Right lobe of liver (tissue), 6 donors: ENCODE data around the gene FNDC3B. TPM values are rescaled to one million over a fixed set of nuclear protein-coding genes. Genes with fewer than 3 reads are reported as not detected.

Source experiments
- ATAC-seq, 4 donors: fragments of 200-7000 bp; cut with Tn5 transposase; one replicate each; pipeline ENCODE4 v1.9.1; 2020; ENCODE audit warnings: mild to moderate bottlenecking in 4 of 4, moderate library complexity in 4 of 4
- DNase-seq, 3 donors: peaks; one replicate each; pipeline ENCODE4 v3.0.0-alpha.2; 2020
- H3K27ac ChIP-seq, 3 donors: fragments of 200-600 bp; one replicate each; pipeline ENCODE4 v1.8.0; 2022
- H3K27me3 ChIP-seq, 2 donors: fragments of 200-600 bp; one replicate each; pipeline ENCODE4 v1.8.0; 2022
- H3K36me3 ChIP-seq, 4 donors: fragments of 200-600 bp; sonication (generic) in 1 of 4; one replicate each; pipeline versions ENCODE4 v1.5.1 to v1.8.0; 2017 to 2022; ENCODE audit warnings: control low read depth in 1 of 4
- H3K4me1 ChIP-seq, 4 donors: fragments of 200-600 bp; sonication (generic) in 1 of 4; one replicate each; pipeline versions ENCODE4 v1.5.1 to v1.8.0; 2017 to 2022; ENCODE audit warnings: control low read depth in 1 of 4
- H3K4me3 ChIP-seq, 3 donors: fragments of 200-600 bp; one replicate each; pipeline ENCODE4 v1.8.0; 2022
- H3K9me3 ChIP-seq, 4 donors: fragments of 200-600 bp; sonication (generic) in 1 of 4; one replicate each; pipeline versions ENCODE4 v1.5.1 to v1.8.0; 2017 to 2022; ENCODE audit warnings: control low read depth in 1 of 4
- POLR2A ChIP-seq: fragments of 450-650 bp; IDR thresholded peaks from one replicate; pipeline ENCODE4 v1.6.1; 2017; ENCODE audit warnings: antibody characterized with exemption, mild to moderate bottlenecking
- WGBS: methylation state at CpG from one replicate; pipeline ENCODE4 v1.1.6; 2018; ENCODE audit warnings: low coverage, low lambda C conversion rate; ENCODE audit not compliant: insufficient coverage; ENCODE audit errors: missing lambda C conversion rate; 5-methylcytosine and 5-hydroxymethylcytosine counted together
- intact Hi-C, 2 donors: fragments of 100-400 bp; cut with DNase I; formaldehyde crosslinking; loops; one replicate each; pipeline versions ENCODE4 v1.11.2 to v1.14.1; 2022
- total RNA-seq, 6 experiments: library from RNA; depleted of rRNA in 2 of 6; stranded (reverse); fragments of >200 nt in 2 of 6; fragmentation: NEBNext Ultra II Directional in 3 of 6; extraction: Animal tissue kit (Norgen Biotek cat#: 25700) in 3 of 6; gene quantifications; one replicate each; pipeline versions ENCODE4 v1.1.0 to v1.2.4, GENCODE V29; 2016 to 2023
- TF ChIP-seq, protein P1 (sequence below), 4 donors: fragments of 200-600 bp in 3 of 4; fragments of 450-650 bp in 1 of 4; IDR thresholded peaks; one replicate each; pipeline versions ENCODE4 v1.5.1 to v1.8.0; 2016 to 2022; ENCODE audit warnings: antibody characterized with exemption in 4 of 4, mild to moderate bottlenecking in 2 of 4
- donor health status: DM: no; HTN: yes; CAD: no.
- donor health status: DM: no; HTN: no; CAD: no.
- donor health status: DM: no; HTN: no; CAD: no.
- donor health status: DM: no; HTN: yes; CAD: no.
- donor health status: DM: no; HTN: yes; CAD: no.

The FNDC3B gene
- total RNA-seq, 6 experiments from 2014 or later: 40.2 to 184 (median 63.5) TPM

- Histone ChIP-seq H3K9me3 (no peaks in the 10 kb centered on the region), H3K27ac (no peak overlapping the region), H3K36me3 (no peaks in the 10 kb centered on the region), H3K27me3 (no peaks in the 10 kb centered on the region), H3K4me1 (no peaks in the 10 kb centered on the region), H3K4me3 (no peak overlapping the region)
- intact Hi-C loops: no loop called here
- no peak for ATAC-seq
- TF ChIP-seq POLR2A: no peak
- TF ChIP-seq, protein P1, sequence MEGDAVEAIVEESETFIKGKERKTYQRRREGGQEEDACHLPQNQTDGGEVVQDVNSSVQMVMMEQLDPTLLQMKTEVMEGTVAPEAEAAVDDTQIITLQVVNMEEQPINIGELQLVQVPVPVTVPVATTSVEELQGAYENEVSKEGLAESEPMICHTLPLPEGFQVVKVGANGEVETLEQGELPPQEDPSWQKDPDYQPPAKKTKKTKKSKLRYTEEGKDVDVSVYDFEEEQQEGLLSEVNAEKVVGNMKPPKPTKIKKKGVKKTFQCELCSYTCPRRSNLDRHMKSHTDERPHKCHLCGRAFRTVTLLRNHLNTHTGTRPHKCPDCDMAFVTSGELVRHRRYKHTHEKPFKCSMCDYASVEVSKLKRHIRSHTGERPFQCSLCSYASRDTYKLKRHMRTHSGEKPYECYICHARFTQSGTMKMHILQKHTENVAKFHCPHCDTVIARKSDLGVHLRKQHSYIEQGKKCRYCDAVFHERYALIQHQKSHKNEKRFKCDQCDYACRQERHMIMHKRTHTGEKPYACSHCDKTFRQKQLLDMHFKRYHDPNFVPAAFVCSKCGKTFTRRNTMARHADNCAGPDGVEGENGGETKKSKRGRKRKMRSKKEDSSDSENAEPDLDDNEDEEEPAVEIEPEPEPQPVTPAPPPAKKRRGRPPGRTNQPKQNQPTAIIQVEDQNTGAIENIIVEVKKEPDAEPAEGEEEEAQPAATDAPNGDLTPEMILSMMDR (IDR thresholded peaks at IDR 0.05): no peak
- no peak for DNase-seq
- 87% methylated on average over 3 of the region's 3 CpGs for WGBS
These were observed 29.6 kb upstream of the FNDC3B start for GRCh38 chr3:172009803-172010202.

DNA sequence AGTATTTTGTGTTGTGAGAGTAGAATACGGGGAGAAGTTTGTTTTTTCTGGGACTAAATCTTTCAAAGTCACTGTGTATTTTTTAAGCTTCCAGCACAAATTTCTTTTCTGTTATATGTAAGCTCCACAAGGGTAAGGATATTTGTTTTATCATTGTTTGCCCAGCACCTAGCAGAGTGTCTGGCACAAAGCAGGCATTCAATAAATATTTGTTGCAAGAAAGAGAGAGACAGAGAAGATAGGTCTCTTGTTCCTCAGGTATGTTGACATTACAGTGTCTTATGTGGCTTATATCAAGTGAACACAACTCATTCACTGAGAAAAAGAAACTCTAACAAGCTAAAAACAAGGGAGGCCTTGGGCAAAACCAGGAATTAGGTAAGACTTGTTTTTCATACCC is 26.6 kb upstream of the FNDC3B start:
- H3K36me3 ChIP-seq: no peaks in the 10 kb centered on the region
- no peaks in the 10 kb centered on the region for H3K9me3 ChIP-seq
- peak overlapping the region in 1 of 3 donors; percentile 34 for H3K27ac ChIP-seq
- ATAC-seq (peak; percentile 50 to 67 (median 59)), DNase-seq (no peak)
- intact Hi-C loops: no loop called here
- H3K27me3 ChIP-seq: no peaks in the 10 kb centered on the region
- no peak for TF ChIP-seq POLR2A
- TF ChIP-seq, protein P1 (IDR thresholded peaks at IDR 0.05): no peak
- no peak overlapping the region for H3K4me3 ChIP-seq
- WGBS: 63% methylated on average over 1 of the region's 1 CpG
- no peaks in the 10 kb centered on the region for H3K4me1 ChIP-seq

- ATAC-seq: no peak
- no peak overlapping the region for H3K27ac ChIP-seq
- H3K36me3 ChIP-seq: no peaks in the 10 kb centered on the region
- no peak overlapping the region for H3K4me3 ChIP-seq
- intact Hi-C loops: no loop called here
- no peaks in the 10 kb centered on the region for H3K27me3 ChIP-seq
- WGBS: 55% methylated on average over 2 of the region's 5 CpGs
- no peak for DNase-seq
- TF ChIP-seq, protein P1 (IDR thresholded peaks at IDR 0.05): no peak
- no peaks in the 10 kb centered on the region for H3K9me3 ChIP-seq
- H3K4me1 ChIP-seq: no peaks in the 10 kb centered on the region
These were observed 25.2 kb upstream of the FNDC3B start for GRCh38 chr3:172014145-172014544.

DNA sequence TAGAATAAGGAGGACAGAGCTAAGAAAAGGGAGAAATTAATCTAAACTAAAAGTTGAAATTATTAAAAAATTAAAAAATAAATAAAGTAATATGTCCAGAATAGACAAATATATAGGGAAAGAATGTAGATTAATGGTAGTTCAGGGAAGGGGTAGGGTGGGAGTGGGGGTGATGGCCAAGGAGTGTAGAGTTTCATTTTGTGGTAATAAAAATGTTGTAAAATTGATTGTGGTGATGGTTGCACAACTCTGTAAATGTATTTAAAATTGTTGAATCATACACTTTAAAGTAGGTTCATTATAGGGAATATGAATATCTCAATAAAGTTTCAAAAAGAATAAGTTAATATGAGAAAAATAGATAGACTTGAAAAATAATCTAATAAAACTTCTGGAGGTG is 21.0 kb upstream of the FNDC3B start:
- ATAC-seq (no peak), DNase-seq (no peak)
- Histone ChIP-seq H3K36me3 (no peaks in the 10 kb centered on the region), H3K4me3 (no peak overlapping the region), H3K4me1 (no peaks in the 10 kb centered on the region), H3K9me3 (no peaks in the 10 kb centered on the region), H3K27me3 (no peaks in the 10 kb centered on the region), H3K27ac (no peak overlapping the region)
- intact Hi-C loops: no loop called here
- TF ChIP-seq, protein P1 (IDR thresholded peaks at IDR 0.05): no peak
- no peak for TF ChIP-seq POLR2A

- H3K4me1 ChIP-seq: no peaks in the 10 kb centered on the region
- no peak overlapping the region for H3K27ac ChIP-seq
- no peaks in the 10 kb centered on the region for H3K9me3 ChIP-seq
- no peaks in the 10 kb centered on the region for H3K36me3 ChIP-seq
- ATAC-seq (no peak), DNase-seq (no peak)
- H3K27me3 ChIP-seq: no peaks in the 10 kb centered on the region
- 77% methylated on average over 1 of the region's 2 CpGs for WGBS
- intact Hi-C loops: no loop called here
- no peak for TF ChIP-seq POLR2A
- TF ChIP-seq, protein P1 (IDR thresholded peaks at IDR 0.05): no peak
- no peak overlapping the region for H3K4me3 ChIP-seq
These were observed 18.6 kb upstream of the FNDC3B start for GRCh38 chr3:172020763-172021162.
